Cerebellar nuclear complex (tissue), 1 donor: ENCODE results near the gene GALNS.

ENCODE experiments used
- DNase-seq, 2 experiments: peaks; one replicate each; lab custom pipeline; 2025; lab: John Stamatoyannopoulos, UW

GALNS gene

GRCh38 chr16:88888461-88889387, 32.0 kb upstream of the GALNS start:
- no peak for DNase-seq

- DNase-seq: no peak
Observed at GRCh38 chr16:88888057-88888456, 31.3 kb upstream of the GALNS start.

GRCh38 chr16:88886845-88887521, 30.2 kb upstream of the GALNS start:
- peak in 1 of 2 experiments; percentile 65 for DNase-seq

GRCh38 chr16:88886420-88886844, 29.7 kb upstream of the GALNS start:
- DNase-seq: no peak

GRCh38 chr16:88885693-88886280, 29.0 kb upstream of the GALNS start:
- peak in 1 of 2 experiments; percentile 46 for DNase-seq

GRCh38 chr16:88884569-88885271, 28.0 kb upstream of the GALNS start:
- DNase-seq: no peak

- no peak for DNase-seq
Observed at GRCh38 chr16:88883946-88884345, 27.2 kb upstream of the GALNS start.

GRCh38 chr16:88883117-88883895, 26.6 kb upstream of the GALNS start:
- no peak for DNase-seq

- DNase-seq: no peak
Observed at GRCh38 chr16:88882358-88883030, 25.7 kb upstream of the GALNS start.

GRCh38 chr16:88881675-88882357, 25.1 kb upstream of the GALNS start:
- DNase-seq: no peak

- no peak for DNase-seq
Observed at GRCh38 chr16:88881007-88881615, 24.4 kb upstream of the GALNS start.

- no peak for DNase-seq
Observed at GRCh38 chr16:88880226-88881006, 23.7 kb upstream of the GALNS start.

- DNase-seq: no peak
Observed at GRCh38 chr16:88879788-88880055, 23.0 kb upstream of the GALNS start.

GRCh38 chr16:88878967-88879787, 22.4 kb upstream of the GALNS start:
- DNase-seq: no peak

- no peak for DNase-seq
Observed at GRCh38 chr16:88878356-88878755, 21.6 kb upstream of the GALNS start.

GRCh38 chr16:88877564-88878289, 21.0 kb upstream of the GALNS start:
- no peak for DNase-seq

- no peak for DNase-seq
Observed at GRCh38 chr16:88876942-88877526, 20.3 kb upstream of the GALNS start.
